ENCODE measurements around the gene RANBP6.
"Not testable (repeated sequence)": the region's sequence is repeated elsewhere in the genome, so short reads cannot be mapped to it uniquely, and the experiment has no call there.

RANBP6 gene

GRCh38 chr9:6015278-6016157 lies at the start of gene RANBP6:
TSS of gene RANBP6 (minus strand) at chr9:6015624. CDS start at chr9:6015607, 17 bp downstream.
- peak; percentile 83 for DNase-seq

- not testable (repeated sequence) for DNase-seq
These were observed 47.7 kb upstream of the RANBP6 start for GRCh38 chr9:6063146-6063545.

- DNase-seq, result no peak
These were observed 40.2 kb upstream of the RANBP6 start for GRCh38 chr9:6055666-6056065.

GRCh38 chr9:6055216-6055615 lies 39.8 kb upstream of the RANBP6 start:
- DNase-seq, result peak; percentile 76

- DNase-seq, result peak; percentile 76
These were observed 39.1 kb upstream of the RANBP6 start for GRCh38 chr9:6054280-6055099.

GRCh38 chr9:6052293-6052919 lies 37.0 kb upstream of the RANBP6 start:
- no peak for DNase-seq

GRCh38 chr9:6051511-6051950 lies 36.1 kb upstream of the RANBP6 start:
- DNase-seq, result no peak

GRCh38 chr9:6049798-6050197 lies 34.4 kb upstream of the RANBP6 start:
- no peak for DNase-seq

- no peak for DNase-seq
These were observed 32.6 kb upstream of the RANBP6 start for GRCh38 chr9:6048039-6048438.

- DNase-seq, result no peak
These were observed 31.6 kb upstream of the RANBP6 start for GRCh38 chr9:6047020-6047419.

GRCh38 chr9:6045364-6045763 lies 29.9 kb upstream of the RANBP6 start:
- DNase-seq, result no peak

- DNase-seq, result no peak
These were observed 24.7 kb upstream of the RANBP6 start for GRCh38 chr9:6040077-6040476.

- no peak for DNase-seq
These were observed 21.0 kb upstream of the RANBP6 start for GRCh38 chr9:6036391-6036790.

- DNase-seq, result no peak
These were observed 19.5 kb upstream of the RANBP6 start for GRCh38 chr9:6034954-6035353.

GRCh38 chr9:6029604-6030274 lies 14.3 kb upstream of the RANBP6 start:
- DNase-seq, result no peak

GRCh38 chr9:6024035-6024554 lies 8.7 kb upstream of the RANBP6 start:
- DNase-seq, result no peak

- DNase-seq, result not testable (repeated sequence)
These were observed 1.6 kb upstream of the RANBP6 start for GRCh38 chr9:6016975-6017374.

GRCh38 chr9:6014670-6015270 lies 654 bp downstream of the RANBP6 start:
- DNase-seq, result peak; percentile 61

- peak; percentile 99 for DNase-seq
These were observed 7.0 kb downstream of the RANBP6 start for GRCh38 chr9:6008169-6008979.

- DNase-seq, result peak; percentile 59
These were observed 7.7 kb downstream of the RANBP6 start for GRCh38 chr9:6007770-6008168.
